NCI-H1436 treated with DMSO at 0.1 percent for 48 hours (cell line): ENCODE data around the gene SPDYE1.
"Not testable (repeated sequence)": the region's sequence is repeated elsewhere in the genome, so short reads cannot be mapped to it uniquely, and the experiment has no call there.

Experiments used
- DNase-seq: peaks from one replicate; lab custom pipeline; 2025; lab: John Stamatoyannopoulos, UW

SPDYE1 gene, protein sequence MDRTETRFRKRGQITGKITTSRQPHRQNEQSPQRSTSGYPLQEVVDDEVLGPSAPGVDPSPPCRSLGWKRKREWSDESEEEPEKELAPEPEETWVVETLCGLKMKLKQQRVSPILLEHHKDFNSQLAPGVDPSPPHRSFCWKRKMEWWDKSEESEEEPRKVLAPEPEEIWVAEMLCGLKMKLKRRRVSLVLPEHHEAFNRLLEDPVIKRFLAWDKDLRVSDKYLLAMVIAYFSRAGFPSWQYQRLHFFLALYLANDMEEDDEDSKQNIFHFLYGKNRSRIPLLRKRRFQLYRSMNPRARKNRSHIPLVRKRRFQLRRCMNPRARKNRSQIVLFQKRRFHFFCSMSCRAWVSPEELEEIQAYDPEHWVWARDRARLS

DNA sequence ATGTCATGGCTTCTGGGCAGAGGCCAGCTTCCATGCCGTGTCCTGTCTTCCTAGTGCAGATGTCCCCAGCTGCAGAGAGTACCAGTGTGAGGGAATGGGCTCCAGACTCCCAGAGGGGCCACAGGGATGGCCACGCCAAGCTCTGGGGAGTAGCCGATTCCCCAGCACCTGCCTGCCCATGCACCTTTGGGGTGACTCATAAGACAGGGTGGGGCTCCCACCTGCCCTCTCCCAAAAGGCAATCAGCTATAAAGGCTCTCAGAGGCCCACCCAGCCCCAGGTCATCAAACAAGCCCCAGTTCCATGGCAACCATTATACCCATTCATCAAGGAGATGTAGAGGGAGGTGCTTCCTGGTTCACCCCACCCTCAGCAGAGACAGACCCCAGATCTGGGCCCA lies at the start of gene SPDYE1:
Gene SPDYE1 (plus strand): TSS at position 366 of the 400 bp plus-strand sequence. CDS start 2,053 bp downstream, outside the sequence.
- DNase-seq, result not testable (repeated sequence)

DNA sequence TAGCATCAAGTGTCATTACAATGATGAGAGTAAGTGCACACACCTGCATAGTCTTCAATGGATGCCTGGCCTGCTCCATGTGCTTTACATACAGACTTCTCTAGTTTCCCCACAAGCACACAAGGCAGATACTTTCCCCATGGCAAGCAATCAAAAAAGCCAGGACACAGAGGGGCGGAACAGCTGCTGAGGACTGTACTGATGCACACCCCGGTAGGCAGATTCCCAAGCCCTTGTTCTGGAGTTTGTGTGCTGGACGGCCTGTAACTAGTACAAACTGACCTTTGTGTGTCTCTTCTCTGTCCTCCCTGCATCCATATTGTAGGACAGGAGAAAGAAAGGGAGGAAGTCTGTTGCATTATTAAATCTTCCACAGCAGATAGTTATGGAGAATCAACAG lies 45.7 kb upstream of the SPDYE1 start:
- DNase-seq, result no peak

DNA sequence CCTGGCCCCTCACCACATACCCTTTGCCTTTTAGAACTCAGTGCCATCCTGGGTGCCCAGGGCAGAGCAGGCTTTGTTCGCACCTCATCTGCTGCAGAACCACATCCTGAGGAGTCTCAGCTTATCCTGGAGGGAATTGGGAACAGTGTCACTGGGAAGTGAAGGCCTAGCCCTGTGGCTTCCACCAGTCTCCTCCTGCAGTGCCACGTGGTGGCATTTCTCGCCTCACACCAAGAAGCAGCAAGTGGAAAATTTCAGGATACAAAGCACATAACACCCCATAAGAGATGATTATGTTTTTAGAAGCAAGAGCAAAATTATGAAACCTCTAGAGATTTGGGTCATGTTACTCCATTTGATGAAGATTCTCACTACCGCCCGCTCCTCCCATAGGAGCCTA lies 44.6 kb upstream of the SPDYE1 start:
- no peak for DNase-seq

DNA sequence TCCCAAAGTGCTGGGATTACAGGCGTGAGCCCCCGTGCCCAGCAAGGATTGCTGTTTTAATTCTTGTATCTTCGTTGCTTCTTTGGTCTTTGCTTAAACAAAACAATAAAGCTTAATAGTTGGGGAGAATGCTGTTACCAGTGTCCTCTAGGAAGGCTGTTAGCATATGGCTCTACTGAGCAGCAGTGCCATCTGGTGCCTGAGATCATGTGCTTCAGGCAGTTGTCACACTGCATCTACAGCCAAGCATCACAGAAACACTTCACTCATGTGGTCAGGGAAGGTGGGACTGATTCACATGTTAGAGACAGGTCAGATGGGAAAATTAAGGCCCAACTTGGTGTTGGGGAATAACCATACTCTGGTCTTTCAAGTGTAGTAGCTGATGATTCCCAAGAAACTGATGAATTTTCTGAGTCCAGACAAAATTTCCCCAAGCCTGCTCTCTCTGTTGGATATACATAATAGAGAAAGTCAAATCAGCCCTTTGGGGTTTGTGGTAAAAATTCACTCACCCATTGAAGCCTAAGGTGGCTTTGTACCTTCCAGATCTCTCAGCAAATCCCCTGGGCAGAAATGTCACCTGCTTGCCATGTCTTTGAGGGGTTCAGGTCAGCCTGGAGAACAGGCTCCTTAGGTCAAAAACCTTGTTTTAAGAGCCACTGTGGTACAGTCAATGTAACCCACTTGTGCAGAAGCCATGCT lies 43.0 kb upstream of the SPDYE1 start:
- no peak for DNase-seq

DNA sequence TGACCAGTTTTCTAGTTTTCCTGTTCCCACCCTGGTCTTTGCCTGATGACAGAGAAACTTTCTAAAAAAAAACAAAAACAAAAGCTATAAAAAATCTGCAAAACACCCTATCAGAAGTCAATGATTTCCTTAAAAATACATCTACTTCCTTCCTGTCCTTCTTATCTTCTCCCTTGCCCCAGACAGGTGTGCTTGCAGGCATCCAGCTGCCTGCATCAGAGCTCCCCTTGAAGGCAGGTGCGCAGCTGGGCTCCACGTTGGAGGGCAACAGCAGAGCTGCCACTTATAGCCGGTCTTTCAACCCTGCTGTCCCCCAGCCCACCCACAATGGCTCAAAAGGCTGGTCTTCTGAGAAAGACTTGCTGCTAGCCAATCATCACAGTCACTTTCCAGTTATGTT lies 41.7 kb upstream of the SPDYE1 start:
- no peak for DNase-seq

DNA sequence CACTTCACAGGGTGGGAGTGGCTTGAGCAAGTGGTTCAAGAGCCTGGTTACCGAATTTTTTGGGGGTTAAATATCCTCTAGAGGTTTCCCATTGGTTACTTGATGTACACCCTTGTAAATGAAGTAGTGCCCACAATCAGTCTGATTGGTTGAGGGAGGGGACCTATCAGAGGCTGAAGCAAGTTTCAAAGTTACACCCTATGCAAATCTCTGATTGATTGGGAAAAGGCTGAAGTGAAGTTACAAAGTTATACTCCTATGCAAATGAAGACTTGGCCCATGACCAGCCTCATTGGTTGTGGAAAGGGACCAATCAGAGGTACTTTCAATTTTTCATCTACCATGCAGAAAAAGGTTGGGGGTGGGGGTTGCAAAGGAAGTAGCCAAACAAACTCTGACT lies 36.8 kb upstream of the SPDYE1 start:
- DNase-seq, result no peak

DNA sequence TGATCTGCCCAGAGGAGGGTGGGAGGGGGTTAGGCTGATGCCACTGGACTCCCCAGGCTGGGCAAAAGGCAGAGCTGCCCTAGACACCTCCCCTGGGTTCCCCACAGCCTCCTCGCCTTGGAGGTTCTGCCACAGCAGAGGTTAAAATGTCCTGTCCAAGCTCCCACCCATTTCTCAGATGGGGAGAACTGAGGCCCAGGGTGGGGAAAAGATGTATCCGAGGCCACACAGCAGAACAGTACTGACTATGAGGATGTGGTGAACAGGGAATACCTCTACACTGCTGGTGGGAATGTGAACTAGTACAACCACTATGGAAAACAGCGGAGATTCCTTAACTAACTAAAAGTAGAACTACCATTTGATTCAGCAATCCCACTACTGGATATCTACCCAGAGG lies 31.3 kb upstream of the SPDYE1 start:
- not testable (repeated sequence) for DNase-seq

DNA sequence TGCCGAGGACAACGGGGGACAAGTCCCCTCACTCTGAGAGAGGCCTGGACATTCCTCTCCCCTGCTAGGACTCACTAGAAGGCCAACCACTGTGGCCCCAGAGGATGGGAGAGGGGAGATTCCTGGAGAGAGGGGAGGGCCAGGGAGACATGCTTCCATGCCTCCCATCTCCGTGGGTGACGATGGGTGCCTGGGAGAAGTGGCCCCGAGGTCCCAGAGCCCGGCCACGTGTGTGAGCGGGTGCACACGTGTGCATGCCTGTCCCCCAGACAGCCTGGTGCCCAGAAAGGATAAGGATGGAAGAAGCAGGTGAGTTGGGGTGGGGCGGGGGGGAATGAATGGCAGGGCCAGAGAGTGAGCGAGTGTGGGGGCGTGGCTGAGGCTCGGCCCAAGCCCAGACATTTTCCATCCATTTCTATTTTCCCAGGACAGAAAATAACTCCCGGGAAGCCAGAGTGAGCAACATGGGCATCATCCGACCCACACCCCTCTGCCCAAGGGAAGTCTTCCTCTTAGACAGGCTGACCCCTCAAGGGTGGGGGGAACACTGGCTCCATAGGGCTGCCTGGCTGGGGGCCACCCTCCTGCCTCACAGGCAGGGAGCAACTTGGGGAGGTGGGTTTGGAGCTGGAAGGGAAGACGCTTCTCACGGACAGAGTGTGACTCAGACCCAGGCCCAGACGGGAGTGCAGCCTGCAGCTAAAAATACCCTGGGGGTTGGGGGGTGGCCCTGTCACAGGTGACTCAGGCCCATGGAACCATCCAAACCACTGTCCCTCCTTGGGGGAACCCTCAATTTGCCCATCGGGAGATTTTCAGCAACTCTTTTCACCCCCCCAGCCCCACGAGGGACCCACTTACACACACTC lies 29.3 kb upstream of the SPDYE1 start:
- not testable (repeated sequence) for DNase-seq

DNA sequence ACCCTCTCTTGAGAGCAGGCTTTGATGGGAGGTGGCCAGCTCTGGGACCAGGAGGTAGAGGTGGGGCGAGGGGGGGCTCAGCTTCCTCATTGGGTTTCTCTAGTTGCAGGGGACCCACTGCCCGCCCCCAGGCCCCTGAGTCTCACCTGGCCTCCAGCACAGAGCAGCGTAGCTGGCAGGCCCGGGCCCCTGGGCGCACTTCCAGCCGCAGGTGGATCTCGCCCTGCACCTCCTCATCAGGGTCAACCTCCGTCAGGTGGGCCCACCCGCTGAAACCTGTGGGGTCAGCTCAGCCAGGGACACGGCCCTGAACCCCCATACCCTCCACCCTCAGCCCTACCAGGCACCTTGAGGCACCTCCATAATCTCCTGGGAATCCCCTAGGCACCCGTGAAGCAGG lies 28.1 kb upstream of the SPDYE1 start:
- DNase-seq, result not testable (repeated sequence)

DNA sequence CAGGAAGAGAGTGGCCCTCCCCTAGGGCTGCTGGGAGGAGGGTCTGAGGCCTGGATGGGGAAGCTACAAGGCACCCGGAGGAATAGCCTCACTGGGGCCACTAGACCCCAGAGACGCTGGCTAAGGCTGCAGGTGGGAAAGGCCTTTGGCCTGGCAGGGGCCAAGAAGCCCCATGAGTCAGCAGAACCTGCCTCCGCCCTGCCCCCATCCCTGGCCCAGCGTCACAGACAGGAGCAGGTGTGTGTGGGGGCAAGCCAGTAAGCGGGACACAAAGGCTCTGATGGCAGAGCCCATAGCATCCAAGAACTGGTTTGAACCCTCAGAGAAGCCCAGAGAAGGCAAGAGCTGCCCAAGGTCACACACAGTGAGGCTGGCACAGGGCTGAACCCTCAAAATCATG lies 27.0 kb upstream of the SPDYE1 start:
- DNase-seq, result not testable (repeated sequence)

DNA sequence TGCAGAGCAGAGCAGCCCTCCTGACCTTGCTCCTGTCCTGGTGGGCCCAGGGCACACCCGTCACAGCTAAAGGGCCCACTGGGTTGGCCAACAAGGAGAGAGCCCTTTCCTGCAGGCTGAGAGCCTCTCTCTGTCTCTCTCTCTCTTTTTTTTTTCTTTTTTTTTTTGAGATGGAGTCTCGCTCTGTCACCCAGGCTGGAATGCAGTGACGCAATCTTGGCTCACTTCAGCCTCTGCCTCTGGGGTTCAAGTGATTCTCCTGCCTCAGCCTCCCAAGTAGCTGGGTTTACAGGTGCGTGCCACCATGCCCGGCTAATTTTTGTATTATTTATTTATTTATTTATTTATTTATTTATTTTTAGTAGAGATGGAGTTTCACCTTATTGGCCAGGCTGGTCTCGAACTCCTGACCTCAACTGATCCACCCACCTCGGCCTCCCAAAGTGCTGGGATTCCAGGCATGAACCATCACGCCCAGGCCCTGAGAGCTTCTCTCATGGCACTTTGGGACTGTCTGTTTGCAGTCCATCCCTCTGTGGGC lies 23.6 kb upstream of the SPDYE1 start:
- not testable (repeated sequence) for DNase-seq

DNA sequence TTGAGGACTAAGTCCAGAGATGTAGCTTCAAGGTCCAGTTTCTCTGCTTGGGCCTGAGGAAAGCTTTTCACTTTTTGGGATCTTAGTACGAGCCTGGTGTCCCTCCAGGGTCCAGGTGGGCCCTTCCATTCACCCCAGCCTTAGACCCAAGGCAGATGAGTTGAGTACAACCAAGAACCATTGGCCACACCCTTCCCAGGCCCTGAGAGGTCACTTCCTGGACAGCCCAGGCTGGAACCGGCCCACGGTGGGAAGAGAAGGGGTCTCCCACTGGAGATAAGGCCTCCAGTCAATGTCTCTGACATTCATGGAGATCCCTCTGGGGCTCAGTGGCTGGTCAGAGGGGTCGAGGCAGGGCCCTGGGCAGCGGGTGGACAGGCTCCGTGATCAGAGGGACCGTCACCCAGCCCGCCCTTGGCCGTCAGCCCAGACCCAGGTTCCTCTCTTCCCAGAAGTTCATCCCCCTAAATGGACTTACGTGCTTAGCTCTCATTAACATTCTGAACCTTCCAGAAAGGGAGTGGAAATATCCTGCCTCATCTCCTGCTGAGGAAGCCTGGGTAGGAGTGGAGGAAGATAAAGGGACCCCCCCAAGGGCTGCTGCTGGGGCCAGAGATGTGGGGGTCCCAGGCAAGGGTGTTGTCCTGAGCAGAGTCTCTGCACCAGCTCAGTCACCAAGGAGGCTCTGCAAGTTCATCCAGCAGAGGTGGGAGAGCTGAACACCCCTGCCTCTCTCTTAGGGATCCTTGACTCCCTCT lies 22.8 kb upstream of the SPDYE1 start:
- DNase-seq, result not testable (repeated sequence)

DNA sequence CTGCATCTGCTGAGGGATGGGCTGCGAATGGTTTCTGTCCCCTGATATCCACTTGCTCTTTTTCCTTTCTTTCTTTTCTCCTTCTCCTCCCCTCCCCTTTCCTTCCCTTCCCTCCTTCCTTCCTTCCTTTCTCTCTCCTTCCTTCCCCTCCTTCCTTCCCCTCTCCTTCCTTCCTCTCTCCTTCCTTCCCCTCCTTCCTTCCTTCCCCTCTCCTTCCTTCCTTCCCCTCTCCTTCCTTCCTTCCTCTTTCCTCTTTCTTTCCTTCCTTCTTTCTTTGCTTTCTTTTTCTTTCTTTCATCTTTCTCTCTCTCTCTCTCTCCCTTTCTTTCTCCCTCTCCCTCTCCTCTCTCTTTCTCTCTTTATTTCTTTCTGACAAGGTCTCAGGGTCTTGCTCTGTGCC lies 20.2 kb upstream of the SPDYE1 start:
- DNase-seq, result no peak

DNA sequence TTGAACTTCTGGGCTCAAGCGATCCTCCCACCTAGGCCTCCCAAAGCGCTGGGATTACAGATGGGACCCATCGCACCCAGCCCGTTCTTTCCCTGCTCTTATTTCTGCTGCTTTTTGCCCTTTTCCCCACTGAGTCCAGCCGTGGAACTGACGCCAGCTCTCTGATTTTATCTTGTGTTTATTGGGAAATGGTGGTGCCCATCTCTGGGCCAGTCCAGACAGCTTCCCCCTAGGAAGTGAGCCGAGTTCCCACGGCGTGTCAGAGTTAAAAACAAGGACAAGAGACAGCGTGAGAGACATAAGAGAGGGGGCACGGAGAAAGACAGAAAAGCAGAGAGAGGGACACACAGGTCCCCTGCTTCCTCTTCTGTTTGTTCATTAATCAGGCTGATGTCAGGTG lies 19.6 kb upstream of the SPDYE1 start:
- DNase-seq, result not testable (repeated sequence)

DNA sequence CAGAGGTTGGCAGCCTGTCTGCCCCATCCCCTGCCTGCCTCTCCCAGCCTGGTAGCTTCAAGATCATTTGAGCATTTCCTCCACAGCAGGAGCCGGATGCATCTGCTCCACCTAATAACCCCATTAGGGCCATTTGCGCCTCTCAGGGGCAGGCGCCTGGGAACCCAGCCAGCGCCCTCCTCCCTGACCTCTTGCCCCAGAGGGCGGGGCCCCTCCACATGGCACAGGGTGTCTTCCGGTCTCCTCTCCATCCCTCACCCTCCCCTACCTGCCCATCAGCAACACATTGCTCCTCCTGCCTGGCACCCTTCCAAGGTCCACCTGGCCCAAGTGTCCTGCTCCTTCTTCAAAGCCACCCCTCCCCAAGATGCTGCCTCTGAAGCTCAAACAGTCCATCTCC lies 14.8 kb upstream of the SPDYE1 start:
- not testable (repeated sequence) for DNase-seq

DNA sequence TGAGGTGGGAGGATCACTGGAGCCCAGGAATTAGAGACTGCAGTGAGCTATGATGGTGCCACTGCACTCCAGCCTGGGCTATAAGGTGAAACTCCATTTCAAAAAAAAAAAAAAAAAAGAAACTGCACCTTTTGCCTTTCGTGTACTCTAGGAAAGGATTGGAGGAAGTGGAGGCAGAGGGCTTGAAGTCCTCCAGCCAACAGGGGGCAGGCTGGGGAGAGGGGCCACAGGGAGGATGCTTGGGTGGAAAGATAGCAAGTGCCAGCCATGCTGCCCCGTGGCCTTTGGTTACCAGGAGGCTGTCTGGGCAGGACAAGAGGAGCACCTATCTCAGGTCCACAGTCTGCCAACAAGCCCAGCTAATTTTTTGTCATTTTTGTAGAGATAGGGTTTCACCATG lies 14.0 kb upstream of the SPDYE1 start:
- DNase-seq, result not testable (repeated sequence)

DNA sequence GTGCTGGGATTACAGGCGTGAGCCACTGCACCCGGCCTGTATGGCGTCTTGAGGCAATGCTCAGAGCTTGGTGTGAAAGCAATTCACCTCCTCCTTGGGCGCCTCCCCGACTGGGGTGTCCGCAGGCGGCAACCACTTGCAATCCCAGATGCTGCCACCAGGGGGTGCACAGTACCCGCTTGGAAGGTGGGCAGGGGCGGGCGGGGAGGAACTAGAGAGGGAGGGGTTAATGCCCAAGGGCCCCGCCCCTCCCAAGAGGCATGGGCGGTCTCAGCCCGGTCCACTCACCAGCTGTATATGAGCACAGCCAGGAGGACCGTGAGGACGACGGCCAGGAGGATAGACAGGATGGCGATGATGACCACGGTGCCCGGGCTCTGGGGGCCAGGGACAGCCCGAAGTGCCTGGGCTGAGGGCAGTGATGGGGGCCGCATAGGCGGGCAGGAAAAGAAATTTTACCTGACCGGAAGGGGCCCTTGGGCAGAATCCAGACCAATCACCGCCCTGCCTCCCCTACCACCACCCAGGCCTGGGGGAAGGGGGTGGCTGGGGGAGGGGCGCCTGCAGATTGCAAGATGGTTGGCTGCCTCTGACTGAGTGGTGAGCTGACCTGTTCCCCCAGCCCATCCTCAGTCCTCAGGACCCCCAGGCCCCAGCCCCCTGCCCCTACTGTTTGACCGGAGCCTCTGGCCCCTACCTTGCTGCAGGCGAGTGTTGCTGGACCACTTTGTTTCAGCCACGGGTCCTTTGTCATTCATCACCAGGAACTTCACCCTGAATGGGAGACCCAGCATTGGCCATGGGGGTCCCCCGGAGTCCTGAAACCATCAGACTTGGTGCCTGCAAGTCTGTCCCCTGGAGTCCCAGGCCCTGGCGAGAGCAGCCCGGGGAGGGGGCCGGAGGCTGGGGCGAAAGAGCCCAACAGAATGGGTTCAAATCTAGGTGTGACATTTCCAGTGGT lies 11.5 kb upstream of the SPDYE1 start:
- DNase-seq, result not testable (repeated sequence)

DNA sequence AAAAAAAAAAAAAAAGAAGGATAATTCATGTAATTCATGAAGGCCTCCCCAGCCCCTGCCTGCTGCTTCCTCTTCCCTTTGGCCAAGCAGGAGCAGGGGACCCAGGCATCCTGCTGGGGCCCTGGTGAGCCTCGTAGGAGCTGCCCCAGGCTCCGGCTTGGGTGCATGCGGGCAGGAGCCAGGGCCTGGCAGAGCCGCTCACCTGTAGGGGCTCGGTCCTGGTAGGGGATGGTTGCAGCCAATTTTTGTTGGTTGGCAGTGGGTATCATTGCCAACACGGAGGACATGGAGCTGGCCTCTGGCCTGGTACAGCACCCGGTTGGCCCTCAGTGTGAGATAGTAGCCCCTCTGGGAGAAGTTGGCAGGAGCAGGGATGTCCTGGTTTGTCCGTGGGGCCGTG lies 10.2 kb upstream of the SPDYE1 start:
- not testable (repeated sequence) for DNase-seq

DNA sequence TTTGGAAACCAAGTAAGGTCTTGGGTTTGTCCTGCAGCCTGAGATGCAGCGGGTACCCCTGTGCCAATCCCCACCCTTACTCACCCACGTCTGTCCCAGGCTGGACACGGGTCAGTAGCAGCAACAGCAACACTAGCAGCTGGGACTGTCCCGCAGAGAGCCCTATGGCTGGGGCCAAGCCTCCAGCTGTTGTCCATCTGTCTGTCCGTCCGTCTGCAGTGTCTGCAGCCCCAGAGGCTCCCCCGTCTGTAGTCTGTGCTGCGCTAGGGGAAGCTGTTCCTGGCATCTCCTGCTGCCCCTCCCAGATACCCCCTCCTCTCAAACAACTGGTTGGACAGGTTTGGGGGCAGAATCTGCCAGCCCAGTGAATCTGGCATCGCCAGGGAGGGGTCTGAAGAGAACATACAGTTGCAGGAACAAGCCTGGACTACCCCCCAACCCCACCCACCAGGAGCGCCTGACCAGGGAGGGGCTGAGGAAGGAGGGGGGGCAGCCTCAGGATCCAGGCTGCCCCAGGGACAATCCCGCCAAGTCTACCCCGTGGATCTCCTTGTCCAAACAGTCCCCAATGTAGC lies 7.6 kb upstream of the SPDYE1 start:
- DNase-seq, result not testable (repeated sequence)

DNA sequence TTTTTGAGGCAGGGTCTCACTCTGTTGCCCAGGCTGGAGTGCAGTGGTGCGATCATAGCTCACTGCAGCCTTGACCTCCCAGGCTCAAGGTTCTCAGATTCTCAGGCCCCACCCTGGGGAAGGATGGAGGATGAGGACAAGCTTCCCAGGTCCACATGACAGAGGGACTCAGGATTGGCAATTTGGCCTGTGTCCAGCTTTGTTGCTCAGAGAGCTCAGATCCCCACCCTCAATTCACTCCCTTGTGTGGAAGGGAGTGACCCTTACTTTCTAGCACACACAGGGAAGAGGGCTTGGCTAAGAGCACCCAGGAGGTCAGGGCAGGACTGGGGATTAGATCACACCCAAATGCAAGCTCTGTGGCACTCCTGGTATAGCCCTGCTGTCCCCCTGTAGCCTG lies 6.9 kb upstream of the SPDYE1 start:
- not testable (repeated sequence) for DNase-seq
